Stimulated activated CD8-positive, alpha-beta memory T cell treated with anti-CD3 and anti-CD28 coated beads, Interleukin-7, amount 100 ng/mL, for 24 hours (primary cell): Measurements from ENCODE around the gene CTDP1.

Experiments used
- DNase-seq: peaks from one replicate; pipeline ENCODE4 v3.0.0-alpha.2; 2020; ENCODE audit warnings: low read depth

Gene CTDP1

DNA sequence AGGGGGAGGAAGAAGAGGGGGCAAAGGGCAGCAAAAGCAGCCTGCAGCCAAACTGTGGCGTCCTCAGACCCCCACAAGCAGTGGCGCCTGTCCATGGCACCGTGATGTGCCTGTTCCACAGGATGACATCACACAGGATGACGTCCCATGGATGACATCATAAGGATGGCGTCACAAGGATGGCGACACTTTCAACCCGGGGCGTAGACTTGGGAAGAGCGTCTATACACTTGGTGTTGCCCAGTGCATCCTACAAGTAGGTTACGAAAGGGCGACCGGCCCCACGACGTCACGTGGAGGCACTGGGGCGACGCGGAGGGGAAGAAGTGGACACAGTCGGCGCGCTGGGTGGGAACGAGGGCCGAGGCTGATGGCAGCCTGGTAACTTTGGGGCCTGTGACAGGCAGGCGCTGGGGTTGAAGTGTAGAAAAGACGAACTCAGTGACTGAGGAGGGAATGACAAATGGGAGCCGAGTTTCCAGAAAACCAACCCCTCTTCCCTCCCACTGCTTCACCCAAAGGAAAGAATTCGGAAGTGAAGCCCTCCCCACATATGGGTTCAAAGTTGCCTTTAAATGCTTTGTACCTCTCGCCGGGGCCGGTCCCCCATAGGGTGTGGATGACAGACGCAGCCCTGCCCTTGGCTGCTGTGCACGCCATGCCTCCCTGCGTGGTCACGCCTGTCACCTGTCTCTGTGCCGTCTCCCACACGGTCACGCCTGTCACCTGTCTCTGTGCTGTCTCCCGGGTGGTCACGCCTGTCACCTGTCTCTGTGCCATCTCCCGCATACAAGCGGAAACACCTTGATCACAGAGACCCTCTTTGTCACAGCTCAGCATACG, 104.7 kb downstream of the CTDP1 start:
- DNase-seq: no peak

DNA sequence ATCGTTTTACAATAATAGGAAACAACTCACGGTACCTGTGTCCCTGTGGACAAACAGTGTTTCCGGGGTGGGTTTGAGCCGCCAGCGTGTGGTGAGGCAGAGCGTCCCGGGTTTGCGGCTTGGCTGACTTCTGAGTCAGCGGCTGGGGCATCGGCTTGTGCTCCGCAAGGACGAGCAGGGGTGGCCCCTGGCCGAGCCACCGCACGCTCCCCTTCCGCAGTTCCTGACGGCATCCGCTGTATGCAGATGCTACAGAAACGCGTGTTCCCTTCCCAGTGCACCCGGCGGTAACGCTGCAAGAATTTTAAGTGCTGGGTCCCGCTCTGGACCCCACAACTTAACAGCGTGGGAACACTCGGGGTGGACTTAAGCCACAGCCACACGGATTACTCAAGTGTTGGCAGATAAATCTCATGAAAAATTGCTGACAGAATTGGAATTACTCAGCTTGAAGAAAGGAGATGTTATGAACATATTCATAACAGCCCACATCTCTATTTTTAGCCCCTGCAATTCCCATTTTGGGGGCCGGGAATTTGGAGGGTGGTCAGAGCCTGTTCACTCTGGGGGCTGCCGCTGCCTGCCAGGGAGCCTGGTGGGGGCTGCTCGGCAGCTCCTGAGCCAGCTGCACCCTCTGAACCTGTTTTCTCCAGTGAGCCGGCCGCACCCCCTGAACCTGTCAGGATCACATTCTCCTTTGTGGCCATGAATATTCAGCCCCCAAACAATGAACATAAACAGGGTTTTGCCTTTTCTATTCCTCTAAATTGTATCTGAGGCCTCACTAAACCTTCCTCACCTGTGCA, 105.6 kb downstream of the CTDP1 start:
- no peak for DNase-seq

GRCh38 chr18:79785831-79786230, 106.2 kb downstream of the CTDP1 start:
- no peak for DNase-seq

GRCh38 chr18:79786304-79786703, 106.7 kb downstream of the CTDP1 start:
- DNase-seq: no peak

DNA sequence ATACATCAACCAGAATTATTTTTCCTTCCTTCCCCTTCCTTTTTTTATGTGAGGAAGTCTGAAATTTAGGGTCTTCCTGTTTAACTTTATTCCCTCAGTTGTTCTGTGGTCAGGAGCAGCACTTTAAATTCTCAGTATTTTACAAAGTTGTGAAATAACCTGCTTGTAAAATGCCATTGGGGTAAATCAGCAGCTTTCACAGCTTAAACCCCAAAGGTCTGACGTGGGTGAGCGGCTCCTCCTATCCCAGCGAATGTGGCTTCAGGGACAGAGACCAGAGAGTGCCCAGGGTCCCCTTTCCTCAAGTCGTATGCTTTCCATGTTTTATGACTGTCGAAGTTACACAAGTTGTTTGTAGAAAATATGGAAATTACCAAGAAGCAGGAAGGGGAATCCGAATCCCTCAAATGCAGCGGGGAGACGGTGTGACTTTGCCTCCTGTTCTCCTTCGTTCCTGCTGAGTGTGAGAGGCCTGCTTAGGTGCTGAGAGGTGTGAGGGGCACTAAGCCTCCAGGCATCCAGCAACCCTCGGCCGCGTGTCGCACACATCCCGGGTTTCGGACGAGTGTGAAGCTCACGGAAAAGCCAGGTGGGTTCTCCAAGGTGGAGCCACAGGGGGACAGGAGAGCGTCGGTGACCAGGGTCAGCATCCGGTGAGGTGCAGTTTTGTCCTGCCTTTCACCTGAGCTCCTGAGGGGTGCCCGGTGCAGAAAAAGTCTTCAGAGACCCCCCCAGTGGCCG, 107.4 kb downstream of the CTDP1 start:
- no peak for DNase-seq

DNA sequence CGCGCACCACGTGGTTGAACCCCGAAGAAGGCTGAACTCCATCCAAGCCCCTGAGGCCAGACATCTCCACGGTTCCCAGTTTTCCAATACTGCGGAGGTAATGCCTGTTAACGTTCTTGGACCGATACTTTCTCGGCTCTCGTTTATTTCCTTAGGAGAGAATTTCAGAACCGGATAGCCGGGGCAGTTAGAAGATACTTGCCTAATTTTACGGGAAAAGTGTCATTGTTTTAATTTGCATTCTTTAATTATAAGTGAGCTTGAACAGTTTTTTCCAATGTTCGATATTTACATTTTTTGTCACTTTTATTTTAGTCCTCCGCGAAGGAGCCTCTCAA, 107.9 kb downstream of the CTDP1 start:
- DNase-seq: no peak

DNA sequence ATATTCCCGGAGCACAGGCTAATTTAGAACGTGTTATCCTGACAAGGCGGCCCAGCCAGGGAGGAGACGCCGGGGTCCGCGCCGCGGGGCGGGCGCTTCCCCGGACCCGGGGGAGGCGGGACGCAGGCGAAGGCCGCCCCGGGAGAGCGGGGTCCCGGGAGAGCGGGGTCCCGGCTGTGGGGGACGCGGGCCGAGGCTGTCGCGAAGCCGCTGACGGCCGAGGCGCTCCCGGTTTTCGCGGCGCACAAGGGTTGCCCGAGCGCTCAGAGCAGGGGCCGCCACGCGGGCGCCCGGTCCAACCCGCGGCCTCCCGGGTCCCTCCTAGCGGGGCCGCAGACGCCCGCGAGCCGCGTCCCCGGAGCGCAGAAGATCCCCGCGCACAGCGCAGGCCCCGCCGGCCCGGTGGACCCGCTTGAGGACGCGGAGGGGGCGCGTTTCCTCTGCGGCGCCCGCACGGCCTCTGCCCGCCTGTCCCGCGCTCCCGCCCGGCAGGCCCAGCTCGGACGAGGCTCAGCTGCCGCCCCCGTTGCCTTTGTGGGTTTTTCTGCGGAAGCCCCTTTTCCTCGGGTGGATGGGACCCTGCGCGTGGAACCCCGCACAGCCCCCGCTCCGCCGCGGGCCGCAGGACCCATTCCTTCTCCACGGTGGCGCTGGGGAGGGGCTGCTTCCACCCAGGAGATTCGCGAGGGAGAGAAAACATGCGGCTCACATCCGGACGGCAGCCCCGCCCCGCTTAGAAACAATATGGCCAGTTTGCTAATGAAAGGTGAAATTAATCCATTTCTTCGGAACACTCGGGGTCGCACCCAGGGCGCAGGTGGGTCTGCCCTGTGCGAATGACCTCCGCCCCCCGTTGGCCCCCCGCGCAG, 108.5 kb downstream of the CTDP1 start:
- no peak for DNase-seq

DNA sequence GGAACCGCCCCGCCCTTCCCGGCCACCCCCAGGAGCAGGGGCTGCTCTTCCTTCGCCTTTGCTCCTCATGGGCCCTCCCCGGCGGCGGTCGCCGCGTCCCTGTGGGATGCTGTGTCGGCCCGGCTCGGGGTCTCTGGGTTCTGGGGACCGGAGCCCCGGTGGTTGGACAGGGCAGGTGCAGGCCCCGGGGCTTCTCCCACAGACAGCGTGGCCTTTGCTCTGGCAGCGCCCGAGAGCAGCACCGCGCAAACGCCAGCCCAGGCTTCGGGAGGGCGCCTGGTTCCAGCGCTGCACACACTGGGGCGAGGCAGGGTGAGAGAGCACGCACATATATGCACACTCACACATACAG, 109.1 kb downstream of the CTDP1 start:
- DNase-seq: no peak

DNA sequence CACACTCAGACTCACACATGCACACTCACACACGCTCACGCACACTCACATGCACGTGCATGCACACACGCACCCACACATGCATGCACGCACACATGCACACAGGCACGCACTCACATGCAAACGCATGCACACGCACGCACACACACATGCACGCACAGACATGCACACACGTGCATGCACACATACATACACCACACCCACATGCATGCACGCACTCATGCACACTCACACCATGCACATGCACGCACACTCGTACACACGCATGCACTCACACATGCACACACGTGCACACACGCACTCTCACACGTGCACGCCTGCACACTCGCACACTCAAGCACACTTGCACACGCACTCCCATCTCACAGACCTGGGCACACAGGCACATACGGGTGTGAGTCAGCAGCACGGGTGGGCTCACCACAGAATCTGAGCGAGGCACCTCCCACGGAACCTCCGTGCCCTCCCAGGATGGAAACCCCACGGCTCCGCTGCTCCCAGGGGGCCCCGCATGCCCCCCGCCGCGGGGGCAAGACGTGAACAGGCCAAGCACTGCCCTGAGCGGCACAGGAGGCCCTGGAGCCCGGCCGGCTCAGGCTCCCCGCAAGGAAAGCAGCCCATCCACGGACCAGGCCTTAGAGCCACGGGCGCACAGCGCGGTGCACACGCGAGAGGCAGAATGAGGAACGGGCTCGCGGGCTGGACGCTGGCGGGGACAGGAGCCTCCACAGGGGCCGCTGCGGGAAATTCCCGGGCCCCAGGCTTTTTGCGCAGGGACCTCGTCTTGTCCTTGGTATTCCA, 109.7 kb downstream of the CTDP1 start:
- no peak for DNase-seq

- DNase-seq: no peak
These were observed 110.6 kb downstream of the CTDP1 start for GRCh38 chr18:79789901-79790890.

DNA sequence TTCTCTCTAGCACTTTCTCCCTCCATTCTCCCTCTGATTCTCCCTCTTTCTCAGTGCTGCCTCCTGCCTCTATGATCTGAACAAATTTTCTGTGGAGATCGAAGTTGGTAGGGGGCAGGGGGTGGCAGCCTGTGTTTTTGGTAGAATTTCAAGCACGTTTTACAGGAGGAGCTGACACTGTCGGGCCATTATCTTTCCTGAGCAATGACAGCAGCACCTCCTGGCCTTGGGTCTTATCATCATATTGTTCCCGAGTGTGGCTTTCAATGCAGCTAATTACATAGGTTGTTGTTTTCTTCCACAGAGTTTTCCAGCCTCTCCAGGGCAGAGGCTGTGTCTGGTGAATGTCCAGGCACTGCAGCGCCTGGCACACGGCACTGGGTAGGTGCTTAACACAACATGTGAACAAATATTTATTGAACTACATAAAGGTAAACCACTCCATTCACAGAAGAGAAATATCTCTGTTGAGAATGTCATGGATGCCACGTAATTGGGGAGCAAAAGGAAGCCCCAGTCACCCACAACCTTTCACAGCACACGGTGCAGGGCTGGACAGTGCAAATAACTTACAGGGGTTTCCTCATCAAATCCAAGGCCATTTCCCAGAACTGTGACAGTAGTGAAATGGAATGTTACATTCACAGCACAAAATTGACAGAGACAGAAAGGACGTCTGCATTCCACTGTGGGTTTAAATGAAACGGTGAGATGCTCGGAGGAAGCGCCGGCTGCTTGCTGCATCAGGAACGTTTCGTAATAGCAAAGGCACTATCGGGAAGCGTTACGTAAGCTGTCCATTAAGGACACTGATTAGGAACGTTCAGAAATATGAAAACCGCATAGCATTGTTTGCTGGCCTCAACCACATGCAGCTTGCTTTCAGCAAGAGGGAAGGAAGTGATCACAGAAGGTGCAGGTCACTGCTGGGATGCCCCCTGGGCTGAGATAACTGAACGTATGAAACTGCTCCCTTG, 111.7 kb downstream of the CTDP1 start:
- no peak for DNase-seq

DNA sequence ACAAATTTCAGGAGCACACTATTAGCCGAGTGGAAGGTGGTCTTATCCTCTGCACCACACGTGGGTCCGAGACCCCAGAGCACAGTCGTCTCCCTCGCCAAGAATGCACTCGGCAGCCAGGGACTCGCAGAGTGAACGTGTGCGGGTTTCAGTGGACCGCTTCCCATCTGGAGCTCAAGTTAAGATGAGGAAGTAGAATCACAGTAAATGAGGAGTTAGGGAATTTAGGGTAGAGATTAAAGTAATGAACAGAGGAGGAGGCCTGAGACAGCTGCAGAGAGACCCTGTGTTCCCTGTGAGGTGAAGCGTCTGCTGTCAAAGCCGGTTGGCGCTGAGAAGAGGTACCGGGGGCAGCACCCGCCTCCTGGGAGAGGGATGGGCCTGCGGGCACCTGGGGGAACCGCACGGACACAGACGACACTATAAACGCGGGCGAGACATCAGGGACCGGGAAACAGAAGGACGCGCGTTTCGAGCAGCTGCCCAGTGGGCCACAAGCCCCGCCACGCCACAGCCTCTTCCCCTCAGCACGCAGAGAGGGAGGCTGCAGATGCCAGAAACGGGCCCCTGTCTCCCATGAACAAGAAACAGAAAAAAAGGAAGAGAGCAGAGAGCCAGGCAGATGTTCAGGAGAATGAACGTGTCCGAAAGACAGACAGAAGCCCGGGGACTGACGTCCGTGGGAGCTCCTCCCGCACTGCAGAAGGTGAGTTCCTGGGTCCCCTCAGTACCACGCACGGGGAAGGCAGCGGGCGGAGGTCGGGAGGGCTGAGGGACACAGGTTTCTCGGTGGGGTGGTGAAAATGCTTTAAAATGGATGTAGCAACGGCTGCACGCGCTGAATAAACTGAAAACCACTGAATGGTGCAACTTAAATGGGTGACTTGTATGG, 112.7 kb downstream of the CTDP1 start:
- no peak for DNase-seq

DNA sequence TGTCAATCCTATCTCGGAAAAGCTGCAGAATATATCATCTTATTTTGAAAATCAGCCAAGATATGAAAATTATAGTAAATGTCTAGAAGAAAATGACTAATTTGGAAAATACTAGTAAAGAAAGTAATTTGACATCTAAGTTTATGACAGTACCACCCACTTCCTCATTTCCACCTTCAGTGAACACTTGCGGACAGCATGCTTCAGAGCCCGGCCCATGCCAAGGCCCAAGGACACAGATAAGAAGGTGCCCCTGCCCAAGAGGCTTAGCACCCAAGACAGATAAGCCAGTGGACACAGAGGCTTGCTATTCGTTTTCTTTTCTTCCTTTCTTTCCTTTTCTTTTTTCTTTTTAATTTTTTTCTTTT, 113.4 kb downstream of the CTDP1 start:
- no peak for DNase-seq

- no peak for DNase-seq
These were observed 115.2 kb downstream of the CTDP1 start for GRCh38 chr18:79794846-79795245.

DNA sequence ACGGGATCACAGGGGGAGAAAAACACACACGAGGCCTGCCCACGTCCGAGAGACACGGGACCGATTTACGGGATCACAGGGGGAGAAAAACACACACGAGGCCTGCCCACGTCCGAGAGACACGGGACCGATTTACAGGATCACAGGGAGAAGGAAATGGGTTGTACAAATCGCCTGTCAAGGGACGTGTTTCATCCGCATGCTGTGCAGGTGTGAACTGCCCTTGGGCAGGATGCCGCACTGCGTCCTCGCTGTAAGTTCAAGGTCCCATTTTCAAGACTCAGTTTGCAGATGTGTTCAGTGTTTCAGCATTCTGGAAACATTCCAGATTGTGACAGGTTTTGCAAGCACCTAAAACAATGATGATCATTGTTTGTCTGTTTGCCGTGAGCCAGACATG, 115.8 kb downstream of the CTDP1 start:
- DNase-seq: no peak

GRCh38 chr18:79796016-79796415, 116.4 kb downstream of the CTDP1 start:
- DNase-seq: no peak

- no peak for DNase-seq
These were observed 117.2 kb downstream of the CTDP1 start for GRCh38 chr18:79796531-79797405.
